PC-3 (cell line): ENCODE measurements around the gene CLIP1. TPM values are rescaled to one million over a fixed set of nuclear protein-coding genes. Genes with fewer than 3 reads are reported as not detected.
"Not testable (repeated sequence)": the region's sequence is repeated elsewhere in the genome, so short reads cannot be mapped to it uniquely, and the experiment has no call there.

Source experiments
- ATAC-seq: fragments of 200-7000 bp; cut with Tn5 transposase; 2 replicates; pipeline ENCODE4 v1.9.1; 2020; ENCODE audit warnings: mild to moderate bottlenecking, moderate library complexity
- BruUV-seq: library from RNA; stranded (reverse); fragments of 400-500 nt; replicated peaks from 2 replicates; lab custom pipeline; 2021; lab: Mats Ljungman, UMichigan
- CTCF ChIA-PET: fragments of 300-600 bp; sonication (Branson Sonifier 250); formaldehyde crosslinking; loops from one replicate; lab custom pipeline; 2022; ENCODE audit warnings: antibody characterized with exemption; lab: Charles Lee
- POLR2A ChIA-PET: fragments of 300-600 bp; sonication (Branson Sonifier 250); formaldehyde crosslinking; loops from one replicate; lab custom pipeline; 2022; ENCODE audit warnings: antibody characterized with exemption; ENCODE audit not compliant: unreplicated experiment; lab: Charles Lee
- DNase-seq: peaks from one replicate; pipeline ENCODE4 v3.0.0-alpha.2; 2015
- H2AFZ ChIP-seq: fragments of 300-600 bp; sonication (generic); 2 replicates; pipeline ENCODE4 v1.6.0; 2016; ENCODE audit warnings: antibody characterized with exemption, low read length
- H3F3A ChIP-seq: fragments of 300-600 bp; sonication (generic); one replicate; pipeline ENCODE4 v1.6.0; 2017; ENCODE audit warnings: antibody characterized with exemption, low read length, control low read depth, mild to moderate bottlenecking; ENCODE audit not compliant: unreplicated experiment
- H3K27ac ChIP-seq: fragments of 300-600 bp; sonication (generic); 2 replicates; pipeline ENCODE4 v1.5.1; 2016; ENCODE audit warnings: mild to moderate bottlenecking, low read length
- H3K27me3 ChIP-seq: fragments of 300-600 bp; sonication (generic); 2 replicates; pipeline ENCODE4 v1.6.1; 2016; ENCODE audit warnings: low read length, mixed read lengths
- H3K36me3 ChIP-seq: fragments of 300-600 bp; sonication (generic); 2 replicates; pipeline ENCODE4 v1.6.1; 2016; ENCODE audit warnings: low read depth, mixed run types, low read length, mixed read lengths
- H3K4me1 ChIP-seq: fragments of 300-600 bp; sonication (generic); 2 replicates; pipeline ENCODE4 v1.5.1; 2016; ENCODE audit warnings: low read length; ENCODE audit not compliant: insufficient read depth
- H3K4me2 ChIP-seq: fragments of 300-600 bp; sonication (generic); 2 replicates; pipeline ENCODE4 v1.6.0; 2016; ENCODE audit warnings: low read length
- H3K4me3 ChIP-seq: fragments of 300-600 bp; sonication (generic); 2 replicates; pipeline ENCODE4 v1.5.1; 2016; ENCODE audit warnings: mild to moderate bottlenecking, low read length, mixed read lengths
- H3K79me2 ChIP-seq: fragments of 300-600 bp; sonication (generic); 2 replicates; pipeline ENCODE4 v1.6.1; 2017; ENCODE audit warnings: low read length, mixed read lengths
- H3K9ac ChIP-seq: fragments of 300-600 bp; sonication (generic); 2 replicates; pipeline ENCODE4 v1.6.0; 2016; ENCODE audit warnings: mild to moderate bottlenecking, low read length
- H3K9me2 ChIP-seq: fragments of 300-600 bp; sonication (generic); replicated peaks from 2 replicates; pipeline ENCODE4 v1.6.1; 2016; ENCODE audit warnings: mixed run types, low read length, mixed read lengths
- H3K9me3 ChIP-seq: fragments of 300-600 bp; sonication (generic); 2 replicates; pipeline ENCODE4 v1.6.1; 2016; ENCODE audit warnings: low read length, mixed read lengths
- H4K20me1 ChIP-seq: fragments of 300-600 bp; sonication (generic); 2 replicates; pipeline ENCODE4 v1.6.1; 2016; ENCODE audit warnings: low read length, mixed read lengths
- CTCF ChIP-seq: fragments of 300-600 bp; sonication (generic); conservative IDR thresholded peaks from 2 replicates; pipeline ENCODE4 v1.5.1; 2017; ENCODE audit warnings: antibody characterized with exemption, low read depth, mild to moderate bottlenecking, low read length
- EZH2 ChIP-seq: fragments of 300-600 bp; sonication (generic); IDR thresholded peaks from one replicate; pipeline ENCODE4 v1.6.1; 2017; ENCODE audit warnings: antibody characterized with exemption, mild to moderate bottlenecking, low read length; ENCODE audit not compliant: unreplicated experiment
- EZH2phosphoT487 ChIP-seq: fragments of 300-600 bp; sonication (generic); IDR thresholded peaks from 2 replicates; pipeline ENCODE4 v1.6.1; 2018; ENCODE audit warnings: mild to moderate bottlenecking, antibody characterized with exemption, low read length, borderline replicate concordance
- intact Hi-C: fragments of 100-400 bp; cut with micrococcal nuclease; formaldehyde crosslinking; loops from 2 replicates; pipeline ENCODE4 v1.9.0; 2023
- total RNA-seq: library from RNA; depleted of rRNA; stranded (reverse); fragments of >200 nt; gene quantifications from 2 replicates; pipeline ENCODE4 v1.2.3, GENCODE V29; 2014

CLIP1 gene
- total RNA-seq, 1 experiment from 2014 or later, result 46.4 TPM

GRCh38 chr12:122265886-122266229 lies 156.6 kb downstream of the CLIP1 start:
- POLR2A ChIA-PET, result interaction anchor here (0.6 kb wide), 1 partner anchor 257 kb away, joined by 5 read pairs; no protein-coding TSS in a partner anchor
- TSS peak; percentile 70 for BruUV-seq
- DNase-seq, result peak; percentile 54

GRCh38 chr12:122265476-122265875 lies 157.0 kb downstream of the CLIP1 start:
- Histone ChIP-seq H4K20me1 (no peaks in the 10 kb centered on the region), H3K4me3 (peak overlapping the region; percentile 84), H3K9me3 (no peaks in the 10 kb centered on the region), H3K36me3 (peaks cover 4% of the 10 kb centered on the region; the same call in 1 of the 2 replicates), H3K4me2 (peak overlapping the region; percentile 86), H3K27me3 (no peaks in the 10 kb centered on the region), H3F3A (no peaks in the 10 kb centered on the region), H3K9ac (peak overlapping the region; percentile 84), H2AFZ (peak overlapping the region; percentile 96), H3K79me2 (peaks cover 15% of the 10 kb centered on the region), H3K27ac (peak overlapping the region; percentile 69), H3K9me2 (no peaks in the 10 kb centered on the region), H3K4me1 (peaks cover 12% of the 10 kb centered on the region)
- DNase-seq (no peak), ATAC-seq (no peak)
- intact Hi-C loops, result loop anchor here (5.0 kb wide), 2 partner anchors 38 to 92 kb away; partner anchors contain the start of gene DIABLO
- no peak for TF ChIP-seq EZH2
- TF ChIP-seq CTCF, result no peak
- TF ChIP-seq EZH2phosphoT487, result no peak
- BruUV-seq, result no TSS peak
- ChIA-PET POLR2A (no interaction called here), CTCF (no interaction called here)

More at GRCh38 chr12:122265886-122266229, 156.6 kb downstream of the CLIP1 start:
- H3K9ac ChIP-seq, result peak overlapping the region; percentile 84
- no peaks in the 10 kb centered on the region for H3F3A ChIP-seq
- peak overlapping the region; percentile 69 for H3K27ac ChIP-seq
- peak overlapping the region; percentile 86 for H3K4me2 ChIP-seq
- peaks cover 12% of the 10 kb centered on the region for H3K4me1 ChIP-seq
- H3K79me2 ChIP-seq, result peaks cover 15% of the 10 kb centered on the region
- H3K9me3 ChIP-seq, result no peaks in the 10 kb centered on the region
- no peak for TF ChIP-seq EZH2
- TF ChIP-seq CTCF, result no peak
- TF ChIP-seq EZH2phosphoT487, result no peak
- peak; percentile 69 for ATAC-seq
- intact Hi-C loops, result loop anchor here (5.0 kb wide), 2 partner anchors 39 to 91 kb away; partner anchors contain the start of gene DIABLO
- H3K4me3 ChIP-seq, result peak overlapping the region; percentile 84
- H3K36me3 ChIP-seq, result peaks cover 4% of the 10 kb centered on the region; the same call in 1 of the 2 replicates
- H4K20me1 ChIP-seq, result no peaks in the 10 kb centered on the region
- no peaks in the 10 kb centered on the region for H3K27me3 ChIP-seq
- no peaks in the 10 kb centered on the region for H3K9me2 ChIP-seq
- H2AFZ ChIP-seq, result peak overlapping the region; percentile 96
- CTCF ChIA-PET, result no interaction called here

GRCh38 chr12:122260735-122261134 lies 161.7 kb downstream of the CLIP1 start:
- H3K9me2 ChIP-seq, BruUV-seq, H3K27me3 ChIP-seq, H3K9me3 ChIP-seq, intact Hi-C loops, H3K4me2 ChIP-seq, H2AFZ ChIP-seq, DNase-seq, ATAC-seq, H4K20me1 ChIP-seq, H3K4me1 ChIP-seq, H3K9ac ChIP-seq, H3K27ac ChIP-seq, POLR2A ChIA-PET, H3K4me3 ChIP-seq, H3F3A ChIP-seq: not testable (repeated sequence)
- CTCF ChIA-PET, result interaction anchor here (0.6 kb wide), 1 partner anchor 76 kb away, joined by 5 read pairs; no protein-coding TSS in a partner anchor
- Histone ChIP-seq H3K36me3 (peaks cover 20% of the 10 kb centered on the region), H3K79me2 (peaks cover 13% of the 10 kb centered on the region)

- BruUV-seq, H3K9me2 ChIP-seq, H3K4me3 ChIP-seq, POLR2A ChIA-PET, H3K27ac ChIP-seq, DNase-seq, H4K20me1 ChIP-seq, H3K79me2 ChIP-seq, intact Hi-C loops, ATAC-seq, CTCF ChIA-PET, H3K27me3 ChIP-seq, H3K4me1 ChIP-seq, H3F3A ChIP-seq, H2AFZ ChIP-seq, H3K9ac ChIP-seq, H3K9me3 ChIP-seq, H3K4me2 ChIP-seq: not testable (repeated sequence)
- H3K36me3 ChIP-seq, result peaks cover 23% of the 10 kb centered on the region
Observed at GRCh38 chr12:122258939-122259338, 163.5 kb downstream of the CLIP1 start.

- H2AFZ ChIP-seq, POLR2A ChIA-PET, H3K79me2 ChIP-seq, intact Hi-C loops, BruUV-seq, H3K27me3 ChIP-seq, H4K20me1 ChIP-seq, H3K4me1 ChIP-seq, H3K9ac ChIP-seq, H3K4me3 ChIP-seq, H3K9me2 ChIP-seq, H3K9me3 ChIP-seq, H3K4me2 ChIP-seq, CTCF ChIA-PET, H3F3A ChIP-seq: not testable (repeated sequence)
- peak; percentile 62 for ATAC-seq
- Histone ChIP-seq H3K27ac (0 out of 2 replicates have a peak overlapping the region, but pooled peaks have one; percentile 15), H3K36me3 (peaks cover 23% of the 10 kb centered on the region)
- peak; percentile 38 for DNase-seq
Observed at GRCh38 chr12:122258462-122258861, 164.0 kb downstream of the CLIP1 start.
